ENCODE results near the gene CEPT1. TPM values are rescaled to one million over a fixed set of nuclear protein-coding genes. Genes with fewer than 3 reads are reported as not detected.

CEPT1 gene
- polyA plus RNA-seq, 1 donor: 23.7 TPM

GRCh38 chr1:111147948-111148347 is 7.9 kb downstream of the CEPT1 start:
- no peak for DNase-seq

- no peak for DNase-seq
These were observed 8.4 kb downstream of the CEPT1 start for GRCh38 chr1:111148376-111148881.

- DNase-seq: no peak
These were observed 11.8 kb downstream of the CEPT1 start for GRCh38 chr1:111151838-111152237.

- DNase-seq: no peak
These were observed 14.3 kb downstream of the CEPT1 start for GRCh38 chr1:111154021-111154999.

GRCh38 chr1:111157431-111157830 is 17.4 kb downstream of the CEPT1 start:
- DNase-seq: no peak

- no peak for DNase-seq
These were observed 21.9 kb downstream of the CEPT1 start for GRCh38 chr1:111161843-111162487.

- no peak for DNase-seq
These were observed 22.5 kb downstream of the CEPT1 start for GRCh38 chr1:111162488-111162880.

- no peak for DNase-seq
These were observed 23.3 kb downstream of the CEPT1 start for GRCh38 chr1:111163363-111163762.

- DNase-seq: no peak
These were observed 24.1 kb downstream of the CEPT1 start for GRCh38 chr1:111164151-111164550.

GRCh38 chr1:111172463-111172862 is 32.4 kb downstream of the CEPT1 start:
- DNase-seq: no peak

GRCh38 chr1:111174070-111174469 is 34.0 kb downstream of the CEPT1 start:
- DNase-seq: no peak

- no peak for DNase-seq
These were observed 35.3 kb downstream of the CEPT1 start for GRCh38 chr1:111175349-111175748.

- no peak for DNase-seq
These were observed 36.7 kb downstream of the CEPT1 start for GRCh38 chr1:111176678-111177077.

GRCh38 chr1:111179968-111180533 is 40.0 kb downstream of the CEPT1 start:
- no peak for DNase-seq

- DNase-seq: no peak
These were observed 42.0 kb downstream of the CEPT1 start for GRCh38 chr1:111182052-111182451.

- DNase-seq: no peak
These were observed 43.5 kb downstream of the CEPT1 start for GRCh38 chr1:111183308-111184069.

- DNase-seq: no peak
These were observed 44.6 kb downstream of the CEPT1 start for GRCh38 chr1:111184663-111185062.

- DNase-seq: no peak
These were observed 51.0 kb downstream of the CEPT1 start for GRCh38 chr1:111190931-111191451.

- DNase-seq: no peak
These were observed 51.5 kb downstream of the CEPT1 start for GRCh38 chr1:111191496-111191895.

- no peak for DNase-seq
These were observed 52.1 kb downstream of the CEPT1 start for GRCh38 chr1:111192074-111192473.

GRCh38 chr1:111192658-111193519 is 52.9 kb downstream of the CEPT1 start:
- DNase-seq: no peak
